Smooth muscle cell (in vitro differentiated cells): Measurements from ENCODE around the gene ILDR2. TPM values are rescaled to one million over a fixed set of nuclear protein-coding genes. Genes with fewer than 3 reads are reported as not detected.

Experiments
- DNase-seq: peaks from one replicate; lab custom pipeline; 2025; ENCODE audit not compliant: unreplicated experiment; lab: John Stamatoyannopoulos, UW
- H2AFZ ChIP-seq: fragments of 200-600 bp; sonication (generic); 2 replicates; pipeline ENCODE4 v1.6.0; 2016; ENCODE audit warnings: antibody characterized with exemption, low read depth, mild to moderate bottlenecking
- H3F3A ChIP-seq: fragments of 200-600 bp; sonication (generic); 2 replicates; pipeline ENCODE4 v1.6.0; 2017; ENCODE audit warnings: antibody characterized with exemption, low read depth
- H3K27ac ChIP-seq: fragments of 200-600 bp; sonication (generic); 2 replicates; pipeline ENCODE4 v1.5.1; 2016; ENCODE audit warnings: low read depth, mild to moderate bottlenecking
- H3K27me3 ChIP-seq: fragments of 200-600 bp; sonication (generic); 2 replicates; pipeline ENCODE4 v1.6.1; 2016; ENCODE audit warnings: low read depth, mild to moderate bottlenecking
- H3K36me3 ChIP-seq: fragments of 200-600 bp; sonication (generic); 2 replicates; pipeline ENCODE4 v1.5.1; 2016; ENCODE audit warnings: low read depth
- H3K4me1 ChIP-seq: fragments of 200-600 bp; sonication (generic); 2 replicates; pipeline ENCODE4 v1.5.1; 2016; ENCODE audit warnings: low read depth
- H3K4me2 ChIP-seq: fragments of 200-600 bp; sonication (generic); 2 replicates; pipeline ENCODE4 v1.6.0; 2016; ENCODE audit warnings: mild to moderate bottlenecking
- H3K4me3 ChIP-seq: fragments of 200-600 bp; sonication (generic); 2 replicates; pipeline ENCODE4 v1.5.1; 2016; ENCODE audit warnings: mild to moderate bottlenecking
- H3K79me2 ChIP-seq: fragments of 200-600 bp; sonication (generic); 2 replicates; pipeline ENCODE4 v1.6.0; 2016; ENCODE audit warnings: low read depth, mild to moderate bottlenecking
- H3K9ac ChIP-seq: fragments of 200-600 bp; sonication (generic); 2 replicates; pipeline ENCODE4 v1.6.0; 2016; ENCODE audit warnings: low read depth
- H3K9me3 ChIP-seq: fragments of 200-600 bp; sonication (generic); replicated peaks from 2 replicates; pipeline ENCODE4 v1.5.1; 2016; ENCODE audit warnings: low read depth
- H4K20me1 ChIP-seq: fragments of 200-600 bp; sonication (generic); 2 replicates; pipeline ENCODE4 v1.6.0; 2016; ENCODE audit warnings: low read depth
- CTCF ChIP-seq: fragments of 200-600 bp; sonication (generic); IDR thresholded peaks from 2 replicates; pipeline ENCODE4 v1.5.1; 2017; ENCODE audit warnings: borderline replicate concordance, mild to moderate bottlenecking, antibody characterized with exemption; ENCODE audit not compliant: insufficient read depth, poor library complexity, severe bottlenecking
- WGBS: methylation state at CpG from one replicate; pipeline ENCODE4 v1.1.7; 2016; ENCODE audit warnings: low lambda C conversion rate; 5-methylcytosine and 5-hydroxymethylcytosine counted together
- polyA plus RNA-seq: library from polyadenylated mRNA; unstranded; fragments of >200 nt; fragmentation: Nextera tagmentation; extraction: Ambion mirVana; gene quantifications from 2 replicates; pipeline ENCODE4 v1.2.1, GENCODE V29; 2016
- total RNA-seq: library from RNA; depleted of rRNA; stranded (reverse); fragments of >200 nt; gene quantifications from 2 replicates; pipeline ENCODE4 v1.2.3, GENCODE V29; 2014

ILDR2 gene
- total and polyA plus RNA-seq, 2 experiments from 2014 or later = 0.04 TPM; not detected in 1

- no peaks in the 10 kb centered on the region for H3F3A ChIP-seq
- H2AFZ ChIP-seq = no peak overlapping the region
- H3K79me2 ChIP-seq = no peaks in the 10 kb centered on the region
- no peak overlapping the region for H3K4me3 ChIP-seq
- no peak for TF ChIP-seq CTCF
- peaks cover 48% of the 10 kb centered on the region for H3K27me3 ChIP-seq
- H3K27ac ChIP-seq = no peak overlapping the region
- no peaks in the 10 kb centered on the region for H3K9me3 ChIP-seq
- H4K20me1 ChIP-seq = no peaks in the 10 kb centered on the region
- no peak for DNase-seq
- no peak overlapping the region for H3K4me2 ChIP-seq
- H3K9ac ChIP-seq = no peak overlapping the region
- H3K4me1 ChIP-seq = no peaks in the 10 kb centered on the region
- no peaks in the 10 kb centered on the region for H3K36me3 ChIP-seq
These were observed 85.6 kb downstream of the ILDR2 start for GRCh38 chr1:166889776-166890175.

- H3K4me2 ChIP-seq = no peak overlapping the region
- H3K27me3 ChIP-seq = peaks cover 60% of the 10 kb centered on the region
- H3K4me3 ChIP-seq = no peak overlapping the region
- no peak overlapping the region for H3K9ac ChIP-seq
- H3K36me3 ChIP-seq = no peaks in the 10 kb centered on the region
- WGBS = 91% methylated on average over 4 of the region's 4 CpGs
- H3K9me3 ChIP-seq = no peaks in the 10 kb centered on the region
- no peak overlapping the region for H2AFZ ChIP-seq
- H3K79me2 ChIP-seq = no peaks in the 10 kb centered on the region
- no peak overlapping the region for H3K27ac ChIP-seq
- H4K20me1 ChIP-seq = no peaks in the 10 kb centered on the region
- no peaks in the 10 kb centered on the region for H3F3A ChIP-seq
- no peak for TF ChIP-seq CTCF
- no peak for DNase-seq
- H3K4me1 ChIP-seq = no peaks in the 10 kb centered on the region
These were observed 86.8 kb downstream of the ILDR2 start for GRCh38 chr1:166888373-166889111.

- H3K4me1 ChIP-seq = no peaks in the 10 kb centered on the region
- 96% methylated on average over 3 of the region's 3 CpGs for WGBS
- no peaks in the 10 kb centered on the region for H3K79me2 ChIP-seq
These were observed 90.4 kb downstream of the ILDR2 start for GRCh38 chr1:166884971-166885370.

More at GRCh38 chr1:166884971-166885370, 90.4 kb downstream of the ILDR2 start:
- no peak overlapping the region for H3K9ac ChIP-seq
- H2AFZ ChIP-seq = no peak overlapping the region
- DNase-seq = no peak
- H3K27me3 ChIP-seq = peaks cover 51% of the 10 kb centered on the region
- no peak overlapping the region for H3K27ac ChIP-seq
- TF ChIP-seq CTCF = no peak
- no peaks in the 10 kb centered on the region for H3K9me3 ChIP-seq
- H4K20me1 ChIP-seq = no peaks in the 10 kb centered on the region
- H3K4me3 ChIP-seq = no peak overlapping the region
- no peaks in the 10 kb centered on the region for H3F3A ChIP-seq
- no peak overlapping the region for H3K4me2 ChIP-seq
- no peaks in the 10 kb centered on the region for H3K36me3 ChIP-seq
